Natural killer cell treated with Interleukin-12 subunit alpha and Interleukin-12 subunit beta and Interleukin-15 and Interleukin-18, amount 100 ng/mL, for 72 hours (primary cell): ENCODE results near the gene NOD2. TPM values are rescaled to one million over a fixed set of nuclear protein-coding genes. Genes with fewer than 3 reads are reported as not detected.

ENCODE experiments used
- ATAC-seq, 2 donors: fragments of 150-1000 bp; cut with Tn5 transposase in 1 of 2; sonication (Bioruptor Pico), chemical (Tn5 transposase) in 1 of 2; 2 replicates each; pipeline ENCODE4 v1.10.0; 2021
- DNase-seq: peaks from one replicate; pipeline ENCODE4 v3.0.0; 2022; ENCODE audit warnings: low spot score
- H3K27ac Mint-ChIP-seq, 2 donors: 1 replicate in 1 of 2; 2 replicates in 1 of 2; pipeline ENCODE4 v1.8.0; 2022; ENCODE audit warnings: mixed read lengths in 2 of 2, mild to moderate bottlenecking in 1 of 2, moderate library complexity in 1 of 2
- H3K27me3 Mint-ChIP-seq, 2 donors: 1 replicate in 1 of 2; 2 replicates in 1 of 2; pipeline ENCODE4 v1.8.0; 2022; ENCODE audit warnings: mixed read lengths in 2 of 2
- H3K36me3 Mint-ChIP-seq: one replicate; pipeline ENCODE4 v1.8.0; 2022; ENCODE audit warnings: mixed read lengths
- H3K4me1 Mint-ChIP-seq, 2 donors: 1 replicate in 1 of 2; 2 replicates in 1 of 2; pipeline ENCODE4 v1.8.0; 2022; ENCODE audit warnings: low read depth in 2 of 2, mixed read lengths in 2 of 2, mild to moderate bottlenecking in 1 of 2
- H3K4me3 Mint-ChIP-seq: one replicate; pipeline ENCODE4 v1.8.0; 2022; ENCODE audit warnings: mixed read lengths
- H3K9me3 Mint-ChIP-seq: 2 replicates; pipeline ENCODE4 v1.8.0; 2022; ENCODE audit warnings: mixed read lengths
- total RNA-seq, 2 donors: library from RNA; stranded (reverse); gene quantifications; one replicate each; pipeline ENCODE4 v1.2.3, GENCODE V29; 2022

The NOD2 gene
- 10 to 100 TPM in 1 of 2 donors, 1 to 10 TPM in 1; 3.7 to 11.2 TPM for total RNA-seq

DNA sequence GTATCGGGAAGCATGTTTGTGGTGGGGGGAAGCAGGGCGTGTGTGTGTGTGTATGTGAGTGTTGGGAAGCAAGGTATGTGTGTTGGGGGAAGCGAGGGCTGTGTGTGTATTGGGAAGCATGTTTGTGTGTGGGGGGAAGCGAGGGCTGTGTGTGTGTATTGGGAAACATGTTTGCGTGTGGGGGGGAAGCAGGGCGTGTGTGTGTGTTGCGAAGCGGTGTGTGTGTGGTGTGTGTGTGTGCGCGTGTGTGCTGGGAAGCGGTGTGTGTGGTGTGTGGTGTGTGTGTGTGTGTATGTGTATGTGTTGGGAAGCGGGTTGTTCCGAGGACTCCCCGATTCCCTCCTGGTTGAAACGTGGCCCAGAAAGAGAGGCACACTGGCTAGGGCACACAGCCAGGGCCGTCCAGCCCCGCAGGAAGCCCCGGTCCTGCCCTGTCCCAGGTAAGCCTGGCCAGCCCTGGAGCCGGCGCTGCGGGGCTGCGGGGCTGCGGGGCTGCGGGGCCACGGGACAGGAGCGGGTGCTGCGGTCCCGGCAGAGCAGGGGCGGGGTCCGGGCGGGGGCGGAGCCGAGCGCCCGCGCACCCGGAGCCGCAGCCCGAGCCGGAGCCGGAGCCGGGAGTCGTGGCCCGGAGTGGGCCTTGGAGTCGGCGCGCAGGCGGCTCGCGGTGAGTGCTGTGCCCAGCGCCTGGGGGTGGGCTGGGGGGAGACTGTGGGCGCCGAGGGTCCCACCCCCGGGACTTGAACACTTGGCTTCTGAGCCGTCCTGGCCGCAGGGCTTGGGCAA lies at the start of gene NOD2:
Gene NOD2 (plus strand): TSS at position 608 of the 783 bp plus-strand sequence. CDS start 5,890 bp downstream, outside the sequence.
- ATAC-seq, result peak; percentile 8 to 59
- H3K27me3 Mint-ChIP-seq, result peaks cover 8 to 16% of the 10 kb centered on the region in 2 donors
- H3K4me3 Mint-ChIP-seq, result peak within 1 kb of the TSS; percentile 91
- peak within 1 kb of the TSS; percentile 89 to 95 for H3K27ac Mint-ChIP-seq
- DNase-seq, result no peak
- H3K36me3 Mint-ChIP-seq, result peaks cover 8% of the 10 kb centered on the region
- no peaks in the 10 kb centered on the region for H3K9me3 Mint-ChIP-seq
- peaks cover 54 to 60% of the 10 kb centered on the region in 2 donors for H3K4me1 Mint-ChIP-seq

DNA sequence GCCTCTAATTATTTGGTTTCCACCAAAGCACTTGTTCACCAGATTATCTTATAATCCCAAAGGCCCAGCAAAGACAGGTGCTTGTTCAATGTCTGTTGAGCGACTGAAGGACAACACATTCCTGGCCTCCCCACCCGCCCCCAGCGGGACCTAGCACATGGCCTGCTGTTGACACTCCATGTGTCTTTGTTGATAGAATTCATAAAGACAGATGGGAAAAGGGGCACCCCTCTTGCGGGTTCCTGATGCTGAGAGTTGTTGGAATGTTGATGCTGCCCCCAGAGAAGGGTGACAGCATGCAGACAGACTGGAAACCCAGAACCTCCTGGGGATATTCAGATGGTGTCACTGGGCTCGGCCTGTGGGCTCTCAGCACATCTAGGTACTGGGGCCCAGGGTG lies 49.2 kb upstream of the NOD2 start:
- no peak for ATAC-seq
- H3K27me3 Mint-ChIP-seq, result peaks cover 0 to 2% of the 10 kb centered on the region in 2 donors
- peaks cover 4 to 5% of the 10 kb centered on the region in 2 donors for H3K4me1 Mint-ChIP-seq
- no peaks in the 10 kb centered on the region for H3K9me3 Mint-ChIP-seq
- no peaks in the 10 kb centered on the region for H3K36me3 Mint-ChIP-seq
- no peak for DNase-seq
- no peak overlapping the region for H3K4me3 Mint-ChIP-seq
- no peak overlapping the region for H3K27ac Mint-ChIP-seq

DNA sequence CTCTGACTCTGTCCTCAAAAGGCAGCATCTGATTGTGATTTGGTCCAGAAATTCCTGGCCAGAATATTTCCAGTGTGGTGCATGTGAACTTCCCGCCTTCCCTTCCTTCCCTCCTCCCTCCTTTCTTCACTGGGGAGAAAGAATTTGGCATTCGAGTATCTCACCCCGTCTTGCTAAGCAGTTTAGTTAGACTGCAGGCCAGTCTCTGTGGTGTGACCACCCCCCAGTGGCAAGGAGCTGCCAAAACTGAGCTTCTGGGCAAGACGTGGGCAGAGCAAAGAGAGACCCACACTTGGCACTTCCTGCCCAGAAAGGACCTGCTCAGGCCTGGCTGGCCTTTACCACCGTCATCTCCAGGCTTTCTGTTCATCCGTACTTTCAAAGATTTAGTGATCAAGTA lies 48.7 kb upstream of the NOD2 start:
- ATAC-seq, result no peak
- Mint-ChIP-seq H3K4me1 (peaks cover 4 to 5% of the 10 kb centered on the region in 2 donors), H3K4me3 (no peak overlapping the region), H3K36me3 (no peaks in the 10 kb centered on the region), H3K27ac (no peak overlapping the region), H3K9me3 (no peaks in the 10 kb centered on the region), H3K27me3 (peaks cover 0 to 2% of the 10 kb centered on the region in 2 donors)
- no peak for DNase-seq

DNA sequence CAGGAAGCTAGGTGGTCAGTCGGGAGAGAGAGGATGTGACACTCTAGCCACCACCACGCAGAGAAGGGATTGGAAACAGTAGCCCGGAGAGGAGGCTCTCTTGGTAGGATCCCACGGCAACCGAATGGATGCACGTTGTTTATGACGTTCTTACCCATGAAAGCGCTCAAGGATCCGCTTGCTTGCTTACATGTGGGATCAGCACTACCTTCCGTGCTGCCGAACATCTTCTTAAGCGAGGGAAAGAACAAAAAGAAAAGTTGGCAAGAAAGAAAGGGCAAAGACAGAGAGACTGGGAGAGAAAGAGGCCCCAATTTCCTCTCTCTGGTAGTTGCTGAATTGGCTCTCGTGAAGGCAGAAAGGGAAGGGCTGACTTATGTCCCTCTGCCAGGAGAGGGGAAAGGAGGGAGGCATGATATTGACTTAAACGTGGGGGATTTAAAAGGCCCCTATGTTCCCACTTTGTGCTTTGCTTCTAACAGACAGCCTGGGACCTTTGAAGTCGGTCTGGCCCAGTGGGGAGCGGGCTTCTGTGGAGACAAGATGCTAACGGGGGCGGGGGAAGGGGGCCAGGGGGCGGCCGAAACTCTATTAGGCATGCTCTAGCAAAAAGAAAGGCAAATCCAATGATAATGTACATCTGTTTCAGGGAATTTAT lies 47.7 kb upstream of the NOD2 start:
- Mint-ChIP-seq H3K4me3 (no peak overlapping the region), H3K36me3 (no peaks in the 10 kb centered on the region), H3K9me3 (no peaks in the 10 kb centered on the region), H3K4me1 (peaks cover 4 to 5% of the 10 kb centered on the region in 2 donors), H3K27me3 (peaks cover 0 to 2% of the 10 kb centered on the region in 2 donors), H3K27ac (no peak overlapping the region)
- ATAC-seq (no peak), DNase-seq (no peak)

DNA sequence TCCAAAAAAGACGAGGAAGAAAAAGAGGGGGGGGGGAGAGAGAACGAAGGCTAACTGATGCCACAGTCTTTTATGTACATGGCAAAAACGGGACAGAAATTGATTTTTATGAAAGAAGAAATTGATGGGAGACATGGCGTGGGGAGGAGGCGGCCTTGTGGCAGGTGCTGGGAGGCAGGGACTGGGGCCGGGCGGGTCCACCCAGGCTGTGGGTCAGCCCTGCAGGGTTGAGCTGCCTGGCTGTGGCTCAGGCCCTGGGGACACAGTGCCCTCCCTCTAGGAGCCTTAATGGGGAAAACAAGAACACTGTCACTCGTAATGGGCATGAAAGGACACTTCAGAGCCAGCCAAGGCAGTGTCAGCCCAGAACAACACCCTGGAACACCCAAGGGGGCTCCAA lies 47.1 kb upstream of the NOD2 start:
- Mint-ChIP-seq H3K27ac (no peak overlapping the region), H3K4me1 (peaks cover 4 to 5% of the 10 kb centered on the region in 2 donors), H3K9me3 (no peaks in the 10 kb centered on the region), H3K4me3 (no peak overlapping the region), H3K27me3 (peaks cover 0 to 2% of the 10 kb centered on the region in 2 donors), H3K36me3 (no peaks in the 10 kb centered on the region)
- DNase-seq, result no peak
- no peak for ATAC-seq

DNA sequence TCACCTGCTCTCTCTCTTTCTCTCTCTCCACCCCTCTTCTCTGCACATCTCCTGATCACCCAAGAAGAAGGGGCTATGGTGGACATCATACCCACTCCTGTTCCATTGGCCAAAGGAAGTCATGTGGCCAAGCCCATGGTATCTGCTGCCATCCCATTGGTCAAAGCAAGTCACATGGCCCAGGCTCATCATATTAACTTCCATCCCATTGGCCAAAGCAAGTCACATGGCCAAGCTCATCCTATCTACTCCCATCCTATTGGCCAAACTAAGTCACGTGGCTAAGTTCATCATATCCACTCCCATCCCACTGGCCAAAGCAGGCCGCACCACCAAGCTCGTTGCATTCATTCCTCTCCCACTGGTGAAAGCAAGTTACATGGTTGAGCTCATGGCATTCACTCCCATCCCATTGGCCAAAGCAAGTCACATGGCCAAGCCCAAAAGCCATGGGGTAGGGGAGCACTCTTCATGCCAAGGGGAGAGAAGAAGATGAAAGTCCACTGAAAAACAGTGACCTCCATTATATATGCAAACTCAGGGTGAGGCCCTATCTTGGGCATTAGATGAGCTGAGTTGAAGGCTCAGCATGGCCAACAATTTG lies 41.5 kb upstream of the NOD2 start:
- Mint-ChIP-seq H3K36me3 (no peaks in the 10 kb centered on the region), H3K4me3 (no peak overlapping the region), H3K4me1 (no peaks in the 10 kb centered on the region), H3K27ac (no peak overlapping the region), H3K27me3 (no peaks in the 10 kb centered on the region), H3K9me3 (peaks cover 4% of the 10 kb centered on the region)
- ATAC-seq (no peak), DNase-seq (no peak)

DNA sequence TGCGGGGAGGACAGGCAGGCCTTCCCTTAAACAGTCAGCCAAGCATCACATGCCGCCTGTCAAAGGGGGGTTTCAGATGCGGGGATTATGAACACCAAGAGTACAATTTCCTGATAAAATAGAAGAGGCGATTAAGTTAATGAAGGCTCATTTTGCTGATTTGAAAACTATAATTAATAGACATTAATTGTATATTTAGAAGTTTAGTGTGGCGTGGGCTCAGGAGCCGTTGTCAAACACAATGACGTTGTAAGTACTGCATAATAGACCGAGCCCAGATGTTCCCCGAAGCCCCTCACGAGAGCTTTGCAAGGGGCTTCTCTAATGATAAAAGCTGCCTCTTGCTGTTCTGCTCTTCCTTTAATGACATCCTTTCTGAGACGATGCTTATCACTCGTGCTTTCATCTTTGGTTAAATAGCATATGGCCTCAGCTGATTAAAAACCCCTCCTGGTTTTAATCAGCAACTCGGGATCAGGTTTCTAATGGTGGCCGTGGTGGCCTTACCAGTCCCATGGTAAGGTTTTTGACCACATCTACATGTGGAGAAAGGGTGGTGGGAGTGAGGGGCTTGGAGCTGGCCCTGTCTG lies 40.5 kb upstream of the NOD2 start:
- Mint-ChIP-seq H3K27ac (no peak overlapping the region), H3K4me1 (no peaks in the 10 kb centered on the region), H3K27me3 (no peaks in the 10 kb centered on the region), H3K36me3 (no peaks in the 10 kb centered on the region), H3K4me3 (no peak overlapping the region), H3K9me3 (peaks cover 4% of the 10 kb centered on the region)
- DNase-seq, result no peak
- ATAC-seq, result no peak

DNA sequence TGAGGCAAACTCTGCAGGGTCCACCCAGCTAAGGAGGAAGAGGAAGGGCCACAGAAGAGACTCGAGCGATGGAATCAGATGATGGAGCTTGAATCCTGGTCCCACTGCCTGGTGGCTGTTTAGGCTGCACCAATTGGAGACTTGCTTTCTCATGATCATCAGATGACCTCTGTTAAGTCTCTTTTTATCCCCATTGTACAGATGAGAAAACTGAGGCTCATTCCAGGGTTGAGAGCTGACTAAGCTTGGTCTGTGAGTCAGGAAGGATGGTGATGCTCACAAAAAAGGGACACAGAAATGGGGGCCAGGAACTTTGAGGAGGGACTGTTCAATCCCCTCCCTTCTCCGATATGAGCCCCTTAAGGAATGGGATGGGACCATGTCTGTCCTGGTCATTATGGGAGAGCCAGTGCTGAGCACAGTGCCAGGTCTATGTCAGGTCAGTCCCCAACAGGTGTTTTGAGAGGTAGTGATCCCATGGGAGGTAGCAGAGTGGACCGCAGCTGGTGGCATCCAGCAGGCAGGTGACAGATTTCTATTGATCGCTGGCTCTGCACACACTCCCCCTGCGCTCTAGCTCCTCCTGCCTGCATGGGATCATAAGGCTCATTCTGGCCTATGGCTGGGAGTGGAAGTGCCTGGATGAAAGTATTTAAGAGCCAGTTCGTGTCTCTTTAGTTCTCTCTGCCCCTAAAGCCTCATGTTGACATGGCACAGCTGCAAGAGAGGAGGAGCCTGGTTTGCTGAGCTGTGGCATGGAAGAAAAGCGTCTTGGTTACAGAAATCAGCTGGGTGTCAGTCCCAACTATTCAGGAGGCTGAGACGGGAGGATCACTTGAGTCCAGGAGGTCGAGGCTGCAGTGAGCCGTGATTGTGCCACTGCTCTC lies 39.5 kb upstream of the NOD2 start:
- Mint-ChIP-seq H3K4me3 (no peak overlapping the region), H3K27ac (no peak overlapping the region), H3K9me3 (peaks cover 4% of the 10 kb centered on the region), H3K27me3 (no peaks in the 10 kb centered on the region), H3K4me1 (no peaks in the 10 kb centered on the region), H3K36me3 (no peaks in the 10 kb centered on the region)
- ATAC-seq (no peak), DNase-seq (no peak)

DNA sequence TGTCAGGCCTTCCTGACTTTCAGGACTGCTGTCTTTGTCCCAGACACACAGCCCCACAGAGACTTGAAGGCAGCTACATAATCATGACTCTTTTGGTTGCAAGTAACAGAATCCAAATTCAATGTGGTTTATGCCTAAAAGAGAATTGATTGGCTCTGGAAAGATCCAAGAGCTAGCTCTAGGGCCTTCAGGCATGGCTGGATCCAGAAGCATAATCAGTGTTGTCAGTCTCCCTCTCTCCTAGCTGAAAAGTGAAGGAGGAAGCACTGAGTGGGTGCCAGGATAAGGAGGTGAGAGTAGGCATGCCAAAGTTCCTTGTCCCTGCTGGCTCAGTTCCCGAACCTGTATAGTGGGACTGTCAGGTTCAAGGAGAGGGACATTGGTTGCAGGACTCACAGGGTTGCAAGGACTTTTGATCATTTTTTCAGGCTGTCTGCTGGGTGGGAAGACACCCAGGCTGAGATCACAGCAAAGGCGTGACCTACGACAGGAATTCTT lies 37.8 kb upstream of the NOD2 start:
- Mint-ChIP-seq H3K4me3 (no peak overlapping the region), H3K9me3 (peaks cover 4% of the 10 kb centered on the region), H3K27me3 (no peaks in the 10 kb centered on the region), H3K4me1 (peaks cover 0 to 3% of the 10 kb centered on the region in 2 donors), H3K36me3 (no peaks in the 10 kb centered on the region), H3K27ac (no peak overlapping the region)
- DNase-seq, result no peak
- no peak for ATAC-seq

DNA sequence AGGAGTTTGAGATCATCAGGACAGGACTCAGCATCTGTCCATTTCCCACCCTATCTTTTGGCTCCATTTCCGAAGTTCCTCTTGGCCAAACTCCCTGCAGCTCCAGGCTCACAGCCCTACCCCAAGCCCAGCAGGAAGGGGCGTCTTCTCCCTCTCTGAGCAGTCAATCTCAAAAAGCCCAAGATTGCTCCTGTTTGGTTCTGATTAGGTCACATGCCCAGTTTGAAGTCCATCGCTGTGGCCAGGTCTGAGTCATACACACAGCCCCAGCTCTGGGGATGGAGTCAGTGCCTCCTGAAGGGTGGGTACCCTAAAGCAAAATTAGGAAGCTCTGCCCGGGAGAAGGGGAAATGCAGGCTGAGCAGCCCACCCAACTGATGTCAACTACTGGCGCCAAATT lies 36.2 kb upstream of the NOD2 start:
- no peak overlapping the region for H3K4me3 Mint-ChIP-seq
- no peaks in the 10 kb centered on the region for H3K9me3 Mint-ChIP-seq
- peaks cover 0 to 3% of the 10 kb centered on the region in 2 donors for H3K4me1 Mint-ChIP-seq
- no peaks in the 10 kb centered on the region for H3K36me3 Mint-ChIP-seq
- H3K27me3 Mint-ChIP-seq, result no peaks in the 10 kb centered on the region
- ATAC-seq (no peak), DNase-seq (no peak)
- no peak overlapping the region for H3K27ac Mint-ChIP-seq

DNA sequence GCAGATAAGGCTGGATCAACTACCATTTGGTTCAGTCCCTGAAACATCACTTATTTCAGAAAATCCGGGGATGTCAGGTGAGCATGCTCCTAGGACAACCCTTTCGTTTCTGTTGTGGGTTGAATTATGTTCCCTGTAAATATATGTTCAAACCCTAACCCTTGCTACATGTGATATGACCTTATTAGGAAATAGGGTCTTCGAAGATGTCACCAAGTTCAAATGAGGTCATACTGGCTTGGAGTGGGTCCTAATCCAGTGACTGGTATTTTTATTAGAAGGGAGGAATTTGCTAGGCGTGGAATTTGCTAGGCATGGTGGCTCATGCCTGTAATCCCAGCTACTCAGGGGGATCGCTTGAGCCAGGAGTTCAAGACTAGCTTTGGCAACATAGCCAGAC lies 33.6 kb upstream of the NOD2 start:
- Mint-ChIP-seq H3K9me3 (no peaks in the 10 kb centered on the region), H3K4me3 (no peak overlapping the region), H3K36me3 (no peaks in the 10 kb centered on the region), H3K27me3 (no peaks in the 10 kb centered on the region), H3K4me1 (peaks cover 1 to 3% of the 10 kb centered on the region in 2 donors), H3K27ac (no peak overlapping the region)
- ATAC-seq (no peak), DNase-seq (no peak)

DNA sequence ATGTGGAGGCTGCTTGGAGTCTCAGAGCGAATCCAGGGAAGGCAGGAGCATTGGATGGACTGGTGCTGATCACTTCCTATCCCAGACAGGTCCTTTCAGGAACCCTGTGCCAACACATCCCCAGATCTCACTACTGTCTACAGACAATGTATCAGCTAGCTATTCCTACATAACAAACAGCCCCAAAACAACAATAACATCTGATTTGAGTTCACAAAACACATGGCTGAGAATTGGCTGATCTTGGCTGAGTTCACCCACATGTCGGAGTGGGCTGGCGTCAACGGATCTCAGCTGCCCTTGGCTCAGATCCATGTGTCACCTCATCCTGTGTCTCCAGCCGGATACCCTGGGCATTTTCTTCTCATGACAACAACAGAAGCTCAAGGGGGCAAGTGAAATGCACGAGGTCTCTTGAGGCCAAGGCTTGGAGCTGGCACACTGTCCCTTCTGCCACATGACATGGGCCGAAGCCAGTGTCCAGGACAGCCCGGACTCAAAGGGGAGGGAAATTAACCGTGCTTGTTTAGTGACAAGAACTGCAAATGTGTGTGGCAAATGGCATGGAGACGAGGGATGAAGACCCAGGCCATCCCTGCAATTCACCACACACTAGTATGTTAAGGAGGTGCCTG lies 31.0 kb upstream of the NOD2 start:
- H3K4me3 Mint-ChIP-seq, result no peak overlapping the region
- no peaks in the 10 kb centered on the region for H3K9me3 Mint-ChIP-seq
- peaks cover 13 to 21% of the 10 kb centered on the region in 2 donors for H3K4me1 Mint-ChIP-seq
- no peak overlapping the region for H3K27ac Mint-ChIP-seq
- no peaks in the 10 kb centered on the region for H3K27me3 Mint-ChIP-seq
- no peaks in the 10 kb centered on the region for H3K36me3 Mint-ChIP-seq
- ATAC-seq, result no peak
- no peak for DNase-seq

DNA sequence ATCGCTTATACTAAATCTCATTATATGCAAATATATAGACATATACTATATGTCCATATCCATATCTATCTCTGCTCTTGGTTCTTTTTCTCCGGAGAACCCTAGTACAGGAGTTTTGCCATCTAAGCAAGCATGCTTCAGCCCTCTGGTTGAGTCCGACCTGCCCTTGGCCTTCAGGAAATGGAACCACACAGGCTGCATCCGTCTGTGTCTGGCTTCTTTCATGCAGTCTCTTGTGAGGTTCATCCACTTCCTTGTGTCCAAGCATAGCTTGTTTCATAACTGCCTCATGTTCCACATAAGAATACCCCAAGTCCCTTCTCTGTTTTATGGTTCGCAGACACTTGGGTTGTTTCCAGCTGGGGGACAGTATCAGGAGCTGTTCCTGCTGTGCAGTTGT lies 29.1 kb upstream of the NOD2 start:
- H3K4me3 Mint-ChIP-seq, result no peak overlapping the region
- H3K27ac Mint-ChIP-seq, result peak overlapping the region; percentile 63 to 77
- no peaks in the 10 kb centered on the region for H3K36me3 Mint-ChIP-seq
- peaks cover 17 to 31% of the 10 kb centered on the region in 2 donors for H3K4me1 Mint-ChIP-seq
- no peaks in the 10 kb centered on the region for H3K9me3 Mint-ChIP-seq
- DNase-seq, result no peak
- no peak for ATAC-seq
- no peaks in the 10 kb centered on the region for H3K27me3 Mint-ChIP-seq
